Measurements from ENCODE around the gene LOXL1.

Gene LOXL1

DNA sequence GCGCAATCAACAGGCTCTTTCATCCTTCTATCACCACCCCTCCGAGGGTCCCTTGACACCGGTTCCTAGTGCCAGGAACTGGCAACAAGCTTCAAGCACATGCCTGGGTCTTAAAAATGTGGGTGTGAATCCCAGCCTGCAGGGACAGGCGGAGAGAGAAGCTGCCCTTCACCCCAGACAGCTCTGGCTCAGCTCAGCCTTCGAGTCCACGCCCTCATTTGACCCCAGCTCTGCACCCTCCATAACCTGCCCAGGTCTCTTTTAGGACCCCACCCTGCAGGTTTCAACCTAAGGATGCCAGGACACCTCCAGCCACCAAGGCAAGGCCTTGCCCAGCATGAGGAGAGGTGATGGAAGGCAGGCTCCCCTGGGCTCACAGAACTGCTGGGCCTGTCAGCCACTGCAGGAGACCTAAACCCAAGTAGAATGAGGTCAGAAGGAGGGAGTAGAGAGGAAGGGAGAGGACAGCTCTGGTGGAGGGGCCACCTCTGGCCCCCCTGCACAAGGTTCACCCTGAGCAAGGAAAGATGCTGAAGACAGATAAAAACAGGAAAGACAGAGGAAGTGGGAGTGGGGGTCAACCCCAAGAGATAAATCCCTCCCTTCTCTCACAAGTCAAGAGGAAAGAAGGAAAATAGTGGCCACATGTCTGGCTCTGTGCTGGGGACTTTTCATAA lies 2.6 kb upstream of the LOXL1 start:
- no peak for DNase-seq
- Mint-ChIP-seq H3K9me3 (peaks cover 3% of the 10 kb centered on the region), H3K4me1 (ENCODE audit: low read depth) (peaks cover 57% of the 10 kb centered on the region), H3K36me3 (ENCODE audit: low read depth) (peaks cover 12% of the 10 kb centered on the region), H3K4me3 (peak overlapping the region; percentile 34), H3K27me3 (no peaks in the 10 kb centered on the region), H3K27ac (peak overlapping the region; percentile 93)

DNA sequence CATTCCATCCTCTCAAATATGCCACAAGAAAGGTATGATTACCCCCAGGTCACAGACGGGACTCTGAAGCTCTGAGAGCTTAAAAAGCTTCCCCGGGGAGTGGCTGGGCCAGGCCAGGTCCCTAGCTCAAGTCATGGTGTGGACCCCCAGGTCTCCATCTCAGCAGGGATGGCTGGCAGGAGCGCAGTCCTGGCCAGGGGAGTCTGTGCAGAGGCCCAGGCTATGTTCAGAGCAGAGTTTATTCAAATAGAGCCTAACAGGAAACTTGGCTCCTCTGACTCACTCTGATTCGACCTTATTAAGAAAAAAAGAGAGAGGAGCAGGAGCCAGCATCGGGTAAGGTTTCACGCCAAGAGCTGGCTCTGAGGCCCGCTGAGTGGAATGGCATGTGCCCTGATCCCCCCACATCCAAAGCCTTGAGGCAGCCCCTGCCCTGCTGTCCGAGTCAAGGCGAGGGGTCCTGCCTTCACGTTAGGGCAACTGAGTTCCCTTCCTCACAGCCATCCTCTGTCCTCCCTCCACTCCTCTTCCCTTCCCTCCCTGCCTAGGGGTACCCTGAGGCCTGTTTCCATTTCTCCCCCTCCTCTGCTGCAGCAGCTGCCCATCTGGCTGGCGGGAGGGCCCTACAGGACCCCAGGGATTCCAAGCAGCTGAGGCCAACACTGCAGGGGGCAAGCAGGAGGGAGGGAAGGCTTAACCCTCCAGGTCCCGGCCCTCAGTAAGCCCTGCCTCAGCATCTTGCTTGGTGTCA lies 1.9 kb upstream of the LOXL1 start:
- Mint-ChIP-seq H3K27ac (peak overlapping the region; percentile 93), H3K9me3 (no peaks in the 10 kb centered on the region), H3K36me3 (ENCODE audit: low read depth) (peaks cover 6% of the 10 kb centered on the region), H3K27me3 (no peaks in the 10 kb centered on the region), H3K4me3 (peak overlapping the region; percentile 42), H3K4me1 (ENCODE audit: low read depth) (peaks cover 63% of the 10 kb centered on the region)
- DNase-seq: peak; percentile 61

DNA sequence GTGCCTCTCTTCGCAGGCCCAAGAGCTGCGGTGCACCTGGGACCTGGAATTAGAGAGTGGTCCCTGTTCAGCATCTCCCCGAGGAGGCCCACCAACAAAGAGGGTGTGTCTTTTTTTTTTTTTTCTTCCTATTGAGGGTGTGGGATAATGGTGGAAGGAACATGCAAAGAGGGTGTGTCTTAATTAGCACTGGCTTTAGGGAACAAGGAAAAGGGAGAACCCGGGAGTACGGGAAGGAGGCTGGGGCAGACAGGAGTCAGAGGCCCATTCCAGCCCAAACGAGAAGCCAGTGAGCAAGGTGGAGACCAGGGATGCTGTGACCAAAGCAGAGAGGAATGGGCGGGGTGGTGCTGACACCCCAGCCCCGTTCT lies 429 bp upstream of the LOXL1 start:
- Mint-ChIP-seq H3K36me3 (ENCODE audit: low read depth) (no peaks in the 10 kb centered on the region), H3K27me3 (no peaks in the 10 kb centered on the region), H3K9me3 (no peaks in the 10 kb centered on the region), H3K4me1 (ENCODE audit: low read depth) (peaks cover 55% of the 10 kb centered on the region), H3K27ac (no peak overlapping the region), H3K4me3 (peak overlapping the region; percentile 56)
- no peak for DNase-seq

DNA sequence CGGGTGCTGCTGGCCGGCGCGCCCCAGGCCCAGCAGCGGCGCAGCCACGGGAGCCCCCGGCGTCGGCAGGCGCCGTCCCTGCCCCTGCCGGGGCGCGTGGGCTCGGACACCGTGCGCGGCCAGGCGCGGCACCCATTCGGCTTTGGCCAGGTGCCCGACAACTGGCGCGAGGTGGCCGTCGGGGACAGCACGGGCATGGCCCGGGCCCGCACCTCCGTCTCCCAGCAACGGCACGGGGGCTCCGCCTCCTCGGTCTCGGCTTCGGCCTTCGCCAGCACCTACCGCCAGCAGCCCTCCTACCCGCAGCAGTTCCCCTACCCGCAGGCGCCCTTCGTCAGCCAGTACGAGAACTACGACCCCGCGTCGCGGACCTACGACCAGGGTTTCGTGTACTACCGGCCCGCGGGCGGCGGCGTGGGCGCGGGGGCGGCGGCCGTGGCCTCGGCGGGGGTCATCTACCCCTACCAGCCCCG lies 777 bp downstream of the LOXL1 start:
- Mint-ChIP-seq H3K36me3 (ENCODE audit: low read depth) (no peaks in the 10 kb centered on the region), H3K9me3 (no peaks in the 10 kb centered on the region), H3K4me1 (ENCODE audit: low read depth) (peaks cover 45% of the 10 kb centered on the region), H3K4me3 (peak overlapping the region; percentile 62), H3K27ac (no peak overlapping the region), H3K27me3 (no peaks in the 10 kb centered on the region)
- DNase-seq: no peak

DNA sequence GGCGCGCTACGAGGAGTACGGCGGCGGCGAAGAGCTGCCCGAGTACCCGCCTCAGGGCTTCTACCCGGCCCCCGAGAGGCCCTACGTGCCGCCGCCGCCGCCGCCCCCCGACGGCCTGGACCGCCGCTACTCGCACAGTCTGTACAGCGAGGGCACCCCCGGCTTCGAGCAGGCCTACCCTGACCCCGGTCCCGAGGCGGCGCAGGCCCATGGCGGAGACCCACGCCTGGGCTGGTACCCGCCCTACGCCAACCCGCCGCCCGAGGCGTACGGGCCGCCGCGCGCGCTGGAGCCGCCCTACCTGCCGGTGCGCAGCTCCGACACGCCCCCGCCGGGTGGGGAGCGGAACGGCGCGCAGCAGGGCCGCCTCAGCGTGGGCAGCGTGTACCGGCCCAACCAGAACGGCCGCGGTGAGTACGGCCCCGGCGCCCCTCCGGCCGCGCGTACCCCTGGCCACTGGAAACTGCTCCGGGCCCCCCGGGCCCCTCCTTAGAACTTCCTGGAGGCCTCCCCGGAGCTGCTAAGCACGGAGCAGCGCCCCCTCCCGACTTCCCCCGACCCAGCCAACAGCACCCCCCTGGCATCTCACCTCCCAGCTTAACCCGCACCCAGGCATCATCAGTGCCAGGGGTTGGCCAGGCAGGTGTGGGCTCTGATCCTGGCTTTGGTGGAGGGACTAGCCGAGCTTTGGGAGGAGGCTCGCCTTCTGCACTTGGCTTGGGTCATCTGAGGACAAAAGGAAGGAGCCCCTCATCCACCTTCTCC lies 1.4 kb downstream of the LOXL1 start:
- Mint-ChIP-seq H3K27ac (peak overlapping the region; percentile 12), H3K27me3 (no peaks in the 10 kb centered on the region), H3K36me3 (ENCODE audit: low read depth) (no peaks in the 10 kb centered on the region), H3K9me3 (no peaks in the 10 kb centered on the region), H3K4me1 (ENCODE audit: low read depth) (peaks cover 43% of the 10 kb centered on the region), H3K4me3 (peak overlapping the region; percentile 72)
- DNase-seq: peak; percentile 90

DNA sequence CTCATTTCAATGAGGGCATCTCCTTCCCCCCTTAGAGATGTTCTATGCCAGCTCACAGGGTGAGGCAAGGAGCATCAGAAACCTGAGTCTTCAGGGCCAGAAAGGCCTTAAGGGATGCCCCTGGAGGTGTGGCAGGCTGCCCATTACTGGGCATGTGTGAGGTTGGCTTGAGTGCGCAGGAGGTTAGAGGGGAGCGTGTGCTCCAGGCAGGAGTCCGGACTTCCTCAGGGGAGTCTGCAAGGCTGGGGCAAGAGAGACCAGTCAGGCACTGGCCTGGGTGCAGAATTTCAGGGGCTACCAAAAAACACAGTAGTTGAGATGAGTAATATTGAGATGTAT lies 1.9 kb downstream of the LOXL1 start:
- H3K27me3 Mint-ChIP-seq: no peaks in the 10 kb centered on the region
- peak overlapping the region; percentile 12 for H3K27ac Mint-ChIP-seq
- peaks cover 40% of the 10 kb centered on the region for H3K4me1 Mint-ChIP-seq (ENCODE audit: low read depth)
- no peaks in the 10 kb centered on the region for H3K36me3 Mint-ChIP-seq (ENCODE audit: low read depth)
- H3K9me3 Mint-ChIP-seq: no peaks in the 10 kb centered on the region
- peak overlapping the region; percentile 72 for H3K4me3 Mint-ChIP-seq
- DNase-seq: no peak

DNA sequence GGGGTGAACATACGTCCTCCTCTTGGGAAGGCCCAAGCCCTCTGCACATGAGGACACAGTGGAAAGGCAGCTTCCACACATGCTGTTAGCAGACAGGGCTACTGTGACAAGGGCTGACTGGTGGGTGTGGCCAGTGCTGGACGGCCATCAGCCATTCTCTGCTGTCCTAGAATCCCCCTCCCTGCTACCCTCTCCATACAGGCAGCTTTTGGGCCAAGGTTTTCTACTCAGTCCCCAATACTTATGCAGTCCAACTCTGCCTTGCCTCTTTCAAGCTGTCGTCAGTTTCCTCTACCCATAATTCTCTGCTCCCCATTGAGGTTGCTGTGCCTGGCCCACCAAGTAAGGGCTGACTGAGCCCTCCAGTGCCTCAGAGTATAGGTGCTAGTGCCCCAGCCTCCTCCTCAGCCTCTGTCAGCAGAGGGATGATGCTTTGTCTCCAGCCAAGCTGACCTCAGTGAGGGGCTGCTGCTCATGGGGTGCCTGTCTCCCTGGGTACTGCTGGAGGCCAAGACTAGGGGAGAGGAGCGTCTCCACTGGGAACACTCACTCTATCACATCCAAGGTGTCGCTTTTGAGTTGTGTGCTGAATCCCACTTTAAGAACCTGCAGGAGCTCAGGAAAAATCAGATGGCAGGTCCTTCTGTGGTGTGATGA lies 2.8 kb downstream of the LOXL1 start:
- no peak overlapping the region for H3K27ac Mint-ChIP-seq
- no peak for DNase-seq
- H3K9me3 Mint-ChIP-seq: no peaks in the 10 kb centered on the region
- no peaks in the 10 kb centered on the region for H3K27me3 Mint-ChIP-seq
- H3K36me3 Mint-ChIP-seq (ENCODE audit: low read depth): no peaks in the 10 kb centered on the region
- peak overlapping the region; percentile 44 for H3K4me3 Mint-ChIP-seq
- H3K4me1 Mint-ChIP-seq (ENCODE audit: low read depth): peaks cover 31% of the 10 kb centered on the region

DNA sequence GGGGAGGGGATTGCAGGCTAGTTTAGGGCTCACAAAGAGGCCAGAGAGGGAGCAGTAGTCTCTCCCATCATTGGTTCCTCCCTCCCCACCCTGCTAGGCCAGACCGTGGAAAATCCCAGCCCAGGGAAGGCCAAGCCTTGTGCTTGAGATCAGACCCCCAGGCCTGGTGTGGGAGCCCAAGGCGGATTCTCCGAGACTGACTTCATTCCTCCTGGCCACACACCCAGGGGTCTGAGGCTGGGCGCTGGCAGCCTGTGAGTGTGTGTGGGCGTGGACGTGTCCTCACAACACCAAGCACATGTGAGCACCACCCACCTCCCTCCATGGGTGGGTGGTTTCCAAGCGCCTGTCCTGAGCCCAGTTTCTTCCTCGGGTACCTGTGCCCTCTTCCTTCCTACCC lies 4.1 kb downstream of the LOXL1 start:
- no peak for DNase-seq
- no peaks in the 10 kb centered on the region for H3K36me3 Mint-ChIP-seq (ENCODE audit: low read depth)
- H3K27me3 Mint-ChIP-seq: no peaks in the 10 kb centered on the region
- H3K4me1 Mint-ChIP-seq (ENCODE audit: low read depth): peaks cover 21% of the 10 kb centered on the region
- H3K4me3 Mint-ChIP-seq: no peak overlapping the region
- H3K27ac Mint-ChIP-seq: no peak overlapping the region
- H3K9me3 Mint-ChIP-seq: no peaks in the 10 kb centered on the region

DNA sequence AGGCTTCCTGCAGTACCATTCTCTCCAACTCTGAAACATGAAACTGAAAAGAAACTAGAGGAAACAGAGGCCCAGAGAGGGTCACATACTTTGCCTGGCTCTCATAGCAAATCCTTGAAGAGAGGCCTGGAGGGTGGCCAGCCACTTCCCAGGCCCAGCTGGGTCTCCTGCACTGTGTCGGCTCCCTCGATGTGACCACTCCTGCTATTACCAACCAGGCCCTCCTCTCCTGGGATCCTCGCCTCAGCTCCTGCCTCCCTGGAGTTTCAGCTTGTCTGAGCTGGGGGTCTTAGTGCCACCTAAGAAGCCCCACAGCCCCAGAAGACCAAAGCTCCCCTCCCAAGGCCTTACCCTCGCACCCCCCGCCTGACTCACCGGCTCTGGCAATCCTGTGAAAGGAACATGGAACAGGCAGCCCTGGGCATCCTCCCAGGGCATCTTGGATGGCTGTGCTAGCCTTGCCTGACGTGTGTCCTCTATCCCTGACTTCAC lies 4.6 kb downstream of the LOXL1 start:
- Mint-ChIP-seq H3K27me3 (no peaks in the 10 kb centered on the region), H3K4me3 (no peak overlapping the region), H3K27ac (no peak overlapping the region), H3K4me1 (ENCODE audit: low read depth) (peaks cover 16% of the 10 kb centered on the region), H3K36me3 (ENCODE audit: low read depth) (no peaks in the 10 kb centered on the region), H3K9me3 (no peaks in the 10 kb centered on the region)
- no peak for DNase-seq

DNA sequence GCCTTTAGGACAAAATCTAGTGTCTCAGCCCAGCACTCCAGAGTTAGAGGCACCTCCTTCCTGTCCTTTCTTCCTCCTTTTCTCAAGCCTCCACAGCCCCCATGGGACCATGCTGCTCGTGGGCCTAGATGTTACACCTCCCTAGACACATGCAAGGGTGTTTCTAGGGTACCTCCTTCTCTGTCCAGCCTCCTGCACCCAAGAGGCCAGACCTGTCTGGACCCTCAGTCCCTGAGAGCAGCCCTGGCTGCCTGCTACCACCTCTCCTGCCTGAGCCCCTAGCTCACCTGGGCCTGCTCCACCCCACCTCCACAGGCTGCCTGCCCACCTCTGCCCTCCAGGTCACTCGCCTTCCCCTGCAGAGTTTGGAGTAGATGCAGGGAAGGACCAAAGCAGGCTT lies 5.2 kb downstream of the LOXL1 start:
- Mint-ChIP-seq H3K4me3 (no peak overlapping the region), H3K9me3 (no peaks in the 10 kb centered on the region), H3K27ac (no peak overlapping the region), H3K4me1 (ENCODE audit: low read depth) (peaks cover 14% of the 10 kb centered on the region), H3K36me3 (ENCODE audit: low read depth) (no peaks in the 10 kb centered on the region), H3K27me3 (no peaks in the 10 kb centered on the region)
- no peak for DNase-seq

DNA sequence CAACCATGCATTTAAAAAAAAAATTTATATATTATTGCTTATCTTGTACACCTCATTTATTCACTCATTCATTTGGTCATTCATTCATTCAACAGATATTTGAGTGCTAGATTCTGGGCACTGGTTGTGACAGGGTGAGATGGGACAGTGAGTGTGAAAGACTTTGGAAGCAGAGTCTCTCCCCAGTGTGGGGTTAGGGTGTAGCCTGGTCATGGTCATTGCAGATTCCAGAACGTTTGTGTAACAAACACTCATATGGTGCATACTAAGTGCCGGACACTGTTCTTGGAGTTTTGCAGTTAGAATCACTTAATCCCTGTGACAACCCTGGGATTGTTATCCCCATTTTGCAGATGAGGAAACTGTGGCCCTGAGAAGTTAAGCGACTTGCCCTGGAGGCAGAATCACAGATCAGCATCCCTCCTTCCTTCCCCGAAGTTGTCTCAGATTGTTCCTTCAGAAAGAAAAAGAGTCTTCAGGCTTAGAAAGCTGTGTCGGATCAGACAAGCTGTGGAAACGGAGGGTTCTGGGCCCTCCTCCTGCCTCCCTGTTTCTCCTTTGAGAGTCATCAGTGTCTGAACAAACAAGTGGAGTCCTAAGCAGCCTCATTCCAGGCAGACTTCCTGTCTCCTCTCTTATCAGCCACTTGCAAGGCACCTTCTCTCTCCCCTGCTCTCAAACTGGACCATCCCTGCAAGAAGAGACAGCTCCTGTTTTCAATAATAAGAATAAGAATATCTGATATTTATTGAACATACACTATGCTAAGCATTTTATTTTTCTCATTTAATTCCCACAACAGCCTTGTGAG lies 6.3 kb downstream of the LOXL1 start:
- H3K27ac Mint-ChIP-seq: no peak overlapping the region
- no peaks in the 10 kb centered on the region for H3K27me3 Mint-ChIP-seq
- no peak for DNase-seq
- no peaks in the 10 kb centered on the region for H3K9me3 Mint-ChIP-seq
- H3K4me1 Mint-ChIP-seq (ENCODE audit: low read depth): peaks cover 14% of the 10 kb centered on the region
- H3K36me3 Mint-ChIP-seq (ENCODE audit: low read depth): no peaks in the 10 kb centered on the region
- H3K4me3 Mint-ChIP-seq: no peak overlapping the region

DNA sequence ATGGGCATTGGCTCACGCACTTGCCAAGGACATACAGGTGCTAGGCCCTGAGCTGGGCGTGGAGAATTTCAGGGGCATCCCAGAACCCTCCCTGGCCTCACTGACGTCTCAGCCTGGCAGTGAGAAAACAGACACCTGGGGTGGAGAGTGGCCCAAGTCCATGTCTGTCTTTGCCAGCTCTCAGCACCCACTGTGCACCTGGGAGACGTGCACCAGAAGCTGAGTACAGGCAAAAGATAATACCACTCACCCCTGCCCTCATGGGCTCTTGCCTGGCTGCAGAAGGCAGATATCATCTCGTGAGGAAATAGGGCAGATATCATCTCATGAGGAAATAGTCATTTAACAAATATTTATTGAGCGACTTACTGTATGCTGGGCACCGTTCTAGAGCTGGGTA lies 8.0 kb downstream of the LOXL1 start:
- no peaks in the 10 kb centered on the region for H3K27me3 Mint-ChIP-seq
- no peak overlapping the region for H3K4me3 Mint-ChIP-seq
- H3K4me1 Mint-ChIP-seq (ENCODE audit: low read depth): peaks cover 3% of the 10 kb centered on the region
- H3K27ac Mint-ChIP-seq: no peak overlapping the region
- no peak for DNase-seq
- H3K9me3 Mint-ChIP-seq: no peaks in the 10 kb centered on the region
- H3K36me3 Mint-ChIP-seq (ENCODE audit: low read depth): no peaks in the 10 kb centered on the region

DNA sequence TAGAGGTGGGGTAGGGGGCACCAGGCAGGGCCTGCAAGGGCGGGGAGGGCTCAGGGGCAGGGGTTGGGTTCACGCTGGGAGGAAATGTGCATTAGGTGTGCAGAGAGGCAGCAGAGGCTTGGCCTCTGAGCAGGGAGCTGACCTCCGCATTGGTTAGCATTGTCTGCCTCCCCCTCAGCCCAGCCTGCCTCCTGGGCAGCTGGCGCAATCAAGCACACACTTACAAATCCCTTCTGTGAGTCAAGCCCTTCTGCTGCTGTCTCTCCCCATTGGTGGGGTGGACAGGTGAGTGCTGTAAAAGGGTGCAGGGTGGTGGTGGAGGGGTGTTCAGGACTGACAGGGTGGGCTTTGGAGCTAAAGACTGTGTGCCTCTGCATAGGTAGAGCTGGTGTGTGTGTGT lies 9.3 kb downstream of the LOXL1 start:
- Mint-ChIP-seq H3K27ac (no peak overlapping the region), H3K9me3 (no peaks in the 10 kb centered on the region), H3K36me3 (ENCODE audit: low read depth) (no peaks in the 10 kb centered on the region), H3K4me3 (no peak overlapping the region), H3K27me3 (no peaks in the 10 kb centered on the region), H3K4me1 (ENCODE audit: low read depth) (peaks cover 3% of the 10 kb centered on the region)
- no peak for DNase-seq

DNA sequence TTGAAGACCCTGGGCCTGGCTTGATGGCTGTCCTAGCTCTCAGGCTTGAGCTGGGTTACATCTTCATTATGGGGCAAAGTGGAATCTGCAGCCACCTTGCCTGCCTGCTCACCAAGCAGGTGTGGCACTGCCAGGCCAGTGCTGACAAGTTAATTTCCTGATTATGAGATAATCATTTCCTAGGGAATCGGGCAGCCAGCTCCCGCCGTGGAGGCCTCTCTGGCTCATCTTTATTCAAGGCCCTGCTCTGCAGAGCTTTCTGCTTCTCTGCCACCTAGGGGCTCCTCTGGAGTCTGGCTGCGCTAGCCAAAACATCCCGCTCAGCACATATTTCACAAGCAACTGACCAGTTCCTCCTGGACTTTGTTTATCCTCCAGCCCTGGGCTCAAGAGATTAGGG lies 9.9 kb downstream of the LOXL1 start:
- no peak for DNase-seq
- Mint-ChIP-seq H3K36me3 (ENCODE audit: low read depth) (no peaks in the 10 kb centered on the region), H3K9me3 (no peaks in the 10 kb centered on the region)

More for the DNA sequence above, 9.9 kb downstream of the LOXL1 start:
- Mint-ChIP-seq H3K27me3 (no peaks in the 10 kb centered on the region), H3K27ac (no peak overlapping the region), H3K4me1 (ENCODE audit: low read depth) (peaks cover 5% of the 10 kb centered on the region), H3K4me3 (no peak overlapping the region)
